H9 (cell line): ENCODE measurements around the gene LPAR1. TPM values are rescaled to one million over a fixed set of nuclear protein-coding genes. Genes with fewer than 3 reads are reported as not detected.
A peak's percentile ranks its signal among the peaks of the same experiment; 100 is the strongest.

Experiments used
- DNase-seq: peaks from one replicate; pipeline ENCODE4 v3.0.0-alpha.2; 2017
- H2AFZ ChIP-seq: one replicate; pipeline ENCODE4 v1.6.1; 2013; ENCODE audit warnings: mild to moderate bottlenecking, low read length, control low read depth, moderate library complexity
- H2AK5ac ChIP-seq: 2 replicates; pipeline ENCODE4 v1.6.1; 2013; ENCODE audit warnings: low read length, control low read depth, mixed read lengths; ENCODE audit not compliant: insufficient read length
- H2BK120ac ChIP-seq: one replicate; pipeline ENCODE4 v1.6.1; 2013; ENCODE audit warnings: low read depth, mild to moderate bottlenecking, low read length, control low read depth, inconsistent platforms; ENCODE audit not compliant: poor library complexity, severe bottlenecking
- H2BK12ac ChIP-seq: 2 replicates; pipeline ENCODE4 v1.6.1; 2013; ENCODE audit warnings: low read length, control low read depth, mixed read lengths, low read depth; ENCODE audit not compliant: insufficient read length
- H2BK15ac ChIP-seq: 2 replicates; pipeline ENCODE4 v1.6.1; 2013; ENCODE audit warnings: low read depth, low read length, control low read depth
- H2BK20ac ChIP-seq: one replicate; pipeline ENCODE4 v1.6.1; 2013; ENCODE audit warnings: low read depth, mild to moderate bottlenecking, low read length, control low read depth, inconsistent platforms; ENCODE audit not compliant: poor library complexity, severe bottlenecking
- H2BK5ac ChIP-seq: 2 replicates; pipeline ENCODE4 v1.6.1; 2013; ENCODE audit warnings: low read length, control low read depth, mixed read lengths; ENCODE audit not compliant: insufficient read length
- H3K14ac ChIP-seq: 2 replicates; pipeline ENCODE4 v1.6.1; 2013; ENCODE audit warnings: low read length, control low read depth; ENCODE audit not compliant: insufficient read depth
- H3K18ac ChIP-seq: 2 replicates; pipeline ENCODE4 v1.6.1; 2013; ENCODE audit warnings: low read depth, mild to moderate bottlenecking, mixed read lengths, low read length, control low read depth; ENCODE audit not compliant: insufficient read length
- H3K23ac ChIP-seq: 2 replicates; pipeline ENCODE4 v1.6.1; 2013; ENCODE audit warnings: low read length, control low read depth, mixed read lengths, low read depth; ENCODE audit not compliant: insufficient read length
- H3K23me2 ChIP-seq: 2 replicates; pipeline ENCODE4 v1.6.1; 2013; ENCODE audit warnings: low read depth, mild to moderate bottlenecking, mixed read lengths, low read length, control low read depth; ENCODE audit not compliant: insufficient read length, poor library complexity, severe bottlenecking
- H3K27ac ChIP-seq: 2 replicates; pipeline ENCODE4 v1.5.1; 2013; ENCODE audit warnings: low read length, control low read depth, mixed read lengths, low read depth; ENCODE audit not compliant: insufficient read length
- H3K27me3 ChIP-seq: 2 replicates; pipeline ENCODE4 v1.6.1; 2013; ENCODE audit warnings: low read length, control low read depth, inconsistent platforms; ENCODE audit not compliant: insufficient read depth
- H3K4ac ChIP-seq: 2 replicates; pipeline ENCODE4 v1.6.1; 2013; ENCODE audit warnings: low read depth, mild to moderate bottlenecking, control low read depth, inconsistent platforms, low read length, moderate library complexity
- H3K4me1 ChIP-seq: 2 replicates; pipeline ENCODE4 v1.6.1; 2013; ENCODE audit warnings: low read length, control low read depth, inconsistent platforms; ENCODE audit not compliant: insufficient read depth
- H3K4me2 ChIP-seq: 2 replicates; pipeline ENCODE4 v1.6.1; 2013; ENCODE audit warnings: low read length, control low read depth, mixed read lengths; ENCODE audit not compliant: insufficient read length, insufficient read depth
- H3K56ac ChIP-seq: 2 replicates; pipeline ENCODE4 v1.6.1; 2013; ENCODE audit warnings: low read depth, mild to moderate bottlenecking, mixed read lengths, low read length, control low read depth; ENCODE audit not compliant: insufficient read length
- H3K79me1 ChIP-seq: 2 replicates; pipeline ENCODE4 v1.6.1; 2013; ENCODE audit warnings: low read depth, mild to moderate bottlenecking, moderate library complexity, low read length, control low read depth, inconsistent platforms; ENCODE audit not compliant: insufficient read depth, poor library complexity, severe bottlenecking
- H3K79me2 ChIP-seq: 2 replicates; pipeline ENCODE4 v1.6.1; 2013; ENCODE audit warnings: low read length, control low read depth, inconsistent platforms; ENCODE audit not compliant: insufficient read depth
- H3K9ac ChIP-seq: 2 replicates; pipeline ENCODE4 v1.6.1; 2013; ENCODE audit warnings: low read length, control low read depth, mixed read lengths; ENCODE audit not compliant: insufficient read length; ENCODE audit errors: extremely low read depth
- H3K9me3 ChIP-seq: one replicate; pipeline ENCODE4 v1.6.1; 2013; ENCODE audit warnings: low read depth, low read length, inconsistent platforms; ENCODE audit not compliant: control insufficient read depth
- H3T11ph ChIP-seq: one replicate; pipeline ENCODE4 v1.6.1; 2013; ENCODE audit warnings: mild to moderate bottlenecking, low read length, control low read depth, inconsistent platforms
- H4K20me1 ChIP-seq: one replicate; pipeline ENCODE4 v1.6.1; 2013; ENCODE audit not compliant: control insufficient read depth, insufficient read length, insufficient read depth
- H4K5ac ChIP-seq: 2 replicates; pipeline ENCODE4 v1.6.1; 2013; ENCODE audit warnings: low read depth, mild to moderate bottlenecking, mixed read lengths, low read length, control low read depth; ENCODE audit not compliant: insufficient read length
- H4K8ac ChIP-seq: replicated peaks from 2 replicates; pipeline ENCODE4 v1.6.1; 2013; ENCODE audit warnings: low read length, control low read depth, mixed read lengths, low read depth; ENCODE audit not compliant: insufficient read length
- H4K91ac ChIP-seq: 2 replicates; pipeline ENCODE4 v1.6.1; 2013; ENCODE audit warnings: low read depth, mild to moderate bottlenecking, moderate library complexity, mixed read lengths, low read length, control low read depth; ENCODE audit not compliant: insufficient read length
- H3K27ac Mint-ChIP-seq, 3 experiments: 2 replicates in 2 of 3; 3 replicates in 1 of 3; pipeline ENCODE4 v1.8.0; 2020 to 2021; ENCODE audit warnings: mixed read lengths in 3 of 3, mild to moderate bottlenecking in 1 of 3, moderate library complexity in 1 of 3
- H3K27me3 Mint-ChIP-seq: 2 replicates; pipeline ENCODE4 v1.8.0; 2021; ENCODE audit warnings: low read depth, mild to moderate bottlenecking, moderate library complexity, mixed read lengths
- H3K36me3 Mint-ChIP-seq, 3 experiments: 2 replicates in 2 of 3; 3 replicates in 1 of 3; pipeline ENCODE4 v1.8.0; 2020 to 2021; ENCODE audit warnings: low read depth in 3 of 3, mixed read lengths in 3 of 3; ENCODE audit not compliant: insufficient read depth in 1 of 3
- H3K4me1 Mint-ChIP-seq, 2 experiments: 2 replicates each; pipeline ENCODE4 v1.8.0; 2020; ENCODE audit warnings: mixed read lengths in 2 of 2
- H3K4me3 Mint-ChIP-seq, 2 experiments: 2 replicates in 1 of 2; 3 replicates in 1 of 2; pipeline ENCODE4 v1.8.0; 2020 to 2021; ENCODE audit warnings: mild to moderate bottlenecking in 2 of 2, mixed read lengths in 2 of 2, moderate library complexity in 1 of 2
- H3K9me3 Mint-ChIP-seq, 2 experiments: 2 replicates in 1 of 2; 3 replicates in 1 of 2; pipeline ENCODE4 v1.8.0; 2020; ENCODE audit warnings: mild to moderate bottlenecking in 2 of 2, mixed read lengths in 2 of 2, moderate library complexity in 1 of 2
- WGBS: extraction: QIAGEN DNeasy Blood & Tissue Kit; methylation state at CpG from one replicate; pipeline ENCODE4 v1.1.7; 2013; ENCODE audit warnings: missing lambda C conversion rate, low lambda C conversion rate, mixed read lengths; ENCODE audit not compliant: insufficient read length; ENCODE audit errors: extremely low coverage; 5-methylcytosine and 5-hydroxymethylcytosine counted together
- total RNA-seq: library from RNA; stranded (reverse); gene quantifications from 2 replicates; pipeline ENCODE4 v1.2.1, GENCODE V29; 2021
- TF ChIP-seq, protein P1 (sequence below): fragments of 200-600 bp; sonication (generic); conservative IDR thresholded peaks from 3 replicates; pipeline ENCODE4 v1.8.0; 2021; ENCODE audit warnings: antibody characterized with exemption, mild to moderate bottlenecking

Gene LPAR1
- total RNA-seq, 1 experiment from 2014 or later, result 1.3 TPM

GRCh38 chr9:111041902-111042301, 3.6 kb upstream of the LPAR1 start:
- no peaks in the 10 kb centered on the region for H3K4me1 ChIP-seq
- no peak overlapping the region for H2BK12ac ChIP-seq
- H3K27ac Mint-ChIP-seq, result peak overlapping the region in 1 of 3 experiments; percentile 19; a peak in 1 of 7 replicates
- no peak overlapping the region for H2BK15ac ChIP-seq
- H2BK5ac ChIP-seq, result no peak overlapping the region
- peaks cover 0 to 2% (median 0%) of the 10 kb centered on the region in 3 experiments; a peak in 1 of 7 replicates for H3K36me3 Mint-ChIP-seq
- H3K4me1 Mint-ChIP-seq, result peaks cover 11% of the 10 kb centered on the region in 2 experiments
- no peak overlapping the region for H3K4ac ChIP-seq
- no peak overlapping the region for H2AFZ ChIP-seq
- no peaks in the 10 kb centered on the region for H4K20me1 ChIP-seq
- TF ChIP-seq, protein P1, sequence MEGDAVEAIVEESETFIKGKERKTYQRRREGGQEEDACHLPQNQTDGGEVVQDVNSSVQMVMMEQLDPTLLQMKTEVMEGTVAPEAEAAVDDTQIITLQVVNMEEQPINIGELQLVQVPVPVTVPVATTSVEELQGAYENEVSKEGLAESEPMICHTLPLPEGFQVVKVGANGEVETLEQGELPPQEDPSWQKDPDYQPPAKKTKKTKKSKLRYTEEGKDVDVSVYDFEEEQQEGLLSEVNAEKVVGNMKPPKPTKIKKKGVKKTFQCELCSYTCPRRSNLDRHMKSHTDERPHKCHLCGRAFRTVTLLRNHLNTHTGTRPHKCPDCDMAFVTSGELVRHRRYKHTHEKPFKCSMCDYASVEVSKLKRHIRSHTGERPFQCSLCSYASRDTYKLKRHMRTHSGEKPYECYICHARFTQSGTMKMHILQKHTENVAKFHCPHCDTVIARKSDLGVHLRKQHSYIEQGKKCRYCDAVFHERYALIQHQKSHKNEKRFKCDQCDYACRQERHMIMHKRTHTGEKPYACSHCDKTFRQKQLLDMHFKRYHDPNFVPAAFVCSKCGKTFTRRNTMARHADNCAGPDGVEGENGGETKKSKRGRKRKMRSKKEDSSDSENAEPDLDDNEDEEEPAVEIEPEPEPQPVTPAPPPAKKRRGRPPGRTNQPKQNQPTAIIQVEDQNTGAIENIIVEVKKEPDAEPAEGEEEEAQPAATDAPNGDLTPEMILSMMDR, result no peak
- H2BK120ac ChIP-seq, result no peak overlapping the region
- peaks cover 7 to 8% of the 10 kb centered on the region in 2 experiments; a peak in 4 of 5 replicates for H3K9me3 Mint-ChIP-seq
- no peak overlapping the region for H4K5ac ChIP-seq
- peaks cover 8% of the 10 kb centered on the region; the same call in 1 of the 2 replicates for H3K27me3 ChIP-seq
- no peak overlapping the region for H3K18ac ChIP-seq
- no peak overlapping the region for H2BK20ac ChIP-seq
- H3K56ac ChIP-seq, result no peak overlapping the region
- H3K9ac ChIP-seq, result no peak overlapping the region
- H3K23me2 ChIP-seq, result peaks cover 11% of the 10 kb centered on the region
- DNase-seq, result no peak
- H3K27ac ChIP-seq, result no peak overlapping the region
- H3K79me1 ChIP-seq, result no peaks in the 10 kb centered on the region
- no peak overlapping the region for H2AK5ac ChIP-seq
- H3K23ac ChIP-seq, result no peak overlapping the region
- H3T11ph ChIP-seq, result no peak overlapping the region
- no peak overlapping the region for H4K8ac ChIP-seq
- H3K4me3 Mint-ChIP-seq, result no peak overlapping the region
- H3K9me3 ChIP-seq, result no peaks in the 10 kb centered on the region
- peaks cover 32% of the 10 kb centered on the region for H3K27me3 Mint-ChIP-seq
- H3K4me2 ChIP-seq, result no peak overlapping the region
- H3K14ac ChIP-seq, result no peak overlapping the region
- no CpG with 5 or more reads among the region's 5 CpGs for WGBS
- no peaks in the 10 kb centered on the region for H3K79me2 ChIP-seq
- H4K91ac ChIP-seq, result no peak overlapping the region
